LNCAP (cell line): ENCODE results near the gene EEFSEC.

Source experiments
- CTCF ChIP-seq: fragments of 450-650 bp; IDR thresholded peaks from 2 replicates; pipeline ENCODE4 v1.5.1; 2017; ENCODE audit warnings: mild to moderate bottlenecking

Gene EEFSEC

GRCh38 chr3:128285967-128286321 lies 132.7 kb downstream of the EEFSEC start:
- no peak for TF ChIP-seq CTCF

DNA sequence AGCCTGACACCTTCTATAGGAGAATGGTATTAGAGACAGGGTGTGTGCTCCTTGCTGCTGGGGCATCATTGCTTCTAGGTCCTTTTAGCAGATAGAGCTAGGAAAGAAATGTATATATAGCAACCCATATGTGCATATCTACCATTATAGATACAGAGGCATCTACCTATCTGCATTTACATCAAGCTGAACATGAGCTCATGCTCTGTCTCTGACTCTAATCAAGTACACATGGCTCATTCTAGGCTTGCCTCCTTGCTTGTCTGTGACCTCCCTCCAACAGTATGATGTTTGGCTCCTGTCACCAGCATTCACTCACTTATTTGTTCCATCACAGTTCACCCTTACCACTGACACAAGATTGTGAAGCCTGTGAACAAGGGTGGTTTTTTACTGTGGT lies 133.4 kb downstream of the EEFSEC start:
- no peak for TF ChIP-seq CTCF

DNA sequence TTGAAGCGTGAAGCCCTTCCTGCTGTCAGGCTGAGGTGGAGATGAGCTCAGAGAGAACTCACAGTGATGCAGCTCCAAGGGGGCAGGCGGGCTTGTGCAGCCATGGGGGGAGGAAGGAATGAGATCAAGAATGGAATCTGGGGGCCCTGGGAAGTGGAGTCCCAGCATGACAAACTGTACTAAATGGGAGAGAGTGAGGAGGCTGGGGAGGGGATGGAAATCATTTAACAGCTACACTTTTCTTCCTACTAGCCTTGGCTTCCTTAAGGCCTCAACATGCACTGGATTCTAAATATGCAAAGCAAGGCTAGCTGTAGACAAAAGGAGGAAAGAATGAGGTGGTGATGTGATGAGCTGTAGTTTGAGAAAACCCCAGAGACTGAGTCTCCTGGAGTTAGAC lies 133.9 kb downstream of the EEFSEC start:
- TF ChIP-seq CTCF: no peak

DNA sequence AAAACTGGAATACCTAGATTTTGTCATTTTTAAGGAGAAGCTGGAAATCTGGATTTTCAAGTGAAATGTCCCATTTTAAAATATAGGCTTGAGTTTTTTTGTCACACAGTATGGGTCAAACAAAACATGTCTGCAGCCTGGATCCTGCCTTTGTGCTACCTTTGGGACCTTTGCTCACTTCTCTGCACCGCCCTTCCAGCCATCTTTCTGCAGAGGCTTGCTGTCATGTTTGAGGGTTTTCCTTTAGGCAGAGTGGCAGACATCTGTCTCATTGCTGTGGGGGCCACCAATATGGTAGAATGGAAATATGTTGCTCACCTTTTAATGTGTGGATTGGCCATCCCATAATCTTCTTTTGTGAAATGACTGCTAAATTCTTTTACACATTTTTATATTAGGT lies 136.3 kb downstream of the EEFSEC start:
- TF ChIP-seq CTCF: no peak

- no peak for TF ChIP-seq CTCF
These were observed 137.2 kb downstream of the EEFSEC start for GRCh38 chr3:128290484-128290883.

DNA sequence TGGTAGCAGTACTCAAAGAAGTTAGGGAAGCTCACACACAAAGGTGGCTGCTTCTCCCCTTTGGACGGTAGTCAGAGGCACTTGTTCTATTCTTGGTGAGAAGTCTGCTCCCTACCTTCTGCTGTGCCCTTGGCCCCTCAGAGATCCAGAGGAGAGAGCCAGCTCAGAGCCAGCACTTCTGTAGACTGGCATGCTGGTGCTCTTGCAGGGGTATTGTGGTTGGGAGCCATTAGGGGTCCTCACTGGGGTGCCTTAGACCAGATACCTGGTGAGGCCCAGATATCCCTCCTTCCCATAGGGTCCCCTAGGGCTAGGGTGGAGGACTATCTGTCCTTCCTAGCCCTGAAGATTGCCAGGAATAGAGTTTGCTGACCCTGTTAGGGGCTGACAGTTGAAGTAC lies 140.6 kb downstream of the EEFSEC start:
- TF ChIP-seq CTCF: no peak

- no peak for TF ChIP-seq CTCF
These were observed 141.8 kb downstream of the EEFSEC start for GRCh38 chr3:128294999-128295468.

DNA sequence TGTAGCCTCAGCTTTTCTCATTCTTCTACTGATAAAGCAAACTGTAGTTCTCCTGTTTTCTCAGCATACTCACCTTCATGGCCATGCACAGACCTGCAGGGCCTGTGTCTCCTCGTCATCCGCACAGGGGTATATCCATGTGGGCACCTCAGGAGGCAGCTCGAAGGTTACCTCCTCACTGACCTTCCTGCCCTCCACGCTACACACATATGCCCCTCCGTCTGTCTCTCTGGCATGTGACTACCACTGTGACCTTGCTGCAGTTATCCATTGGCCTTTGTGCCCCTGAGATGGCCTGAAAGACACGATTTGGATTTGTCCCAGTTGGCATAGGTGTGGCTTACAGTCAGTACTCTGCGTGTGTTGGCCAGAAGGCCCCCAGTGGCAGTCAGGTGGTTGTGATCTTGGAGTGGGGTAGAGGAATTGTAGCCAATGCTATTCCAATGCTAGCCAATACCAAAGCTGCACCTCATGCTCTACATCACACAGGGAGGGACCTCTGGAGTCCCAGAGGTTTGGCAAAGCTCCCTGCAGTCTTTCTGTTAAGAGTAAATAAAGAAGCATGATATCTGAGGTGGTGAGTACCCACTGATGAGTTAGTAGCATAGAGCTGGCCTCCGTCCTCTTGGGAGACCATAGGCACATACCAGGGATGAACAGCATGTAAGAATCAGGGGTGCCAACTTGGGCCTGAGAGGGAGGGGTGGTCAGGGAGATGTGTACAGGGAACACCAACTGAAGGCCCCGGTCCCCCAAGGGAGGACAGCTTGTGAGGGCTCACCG lies 143.4 kb downstream of the EEFSEC start:
- TF ChIP-seq CTCF: no peak
